HL-60 (cell line): Measurements from ENCODE around the gene MTMR4.
"Not testable (repeated sequence)": the region's sequence is repeated elsewhere in the genome, so short reads cannot be mapped to it uniquely, and the experiment has no call there.

Experiments used
- DNase-seq, 2 experiments: peaks; one replicate each; pipeline ENCODE4 v3.0.0-alpha.2; 2010 to 2020; ENCODE audit warnings: low read depth in 1 of 2, low spot score in 1 of 2
- H3K27ac ChIP-seq: fragments of 250-450 bp; sonication (Bioruptor Pico); replicated peaks from 2 replicates; pipeline ENCODE4 v1.5.1; 2020; ENCODE audit warnings: mild to moderate bottlenecking, moderate library complexity
- H3K27me3 ChIP-seq: fragments of 250-450 bp; sonication (Bioruptor Pico); 2 replicates; pipeline ENCODE4 v1.5.1; 2021; ENCODE audit warnings: mild to moderate bottlenecking, moderate library complexity; ENCODE audit not compliant: insufficient read depth, poor library complexity, severe bottlenecking
- H3K4me3 ChIP-seq: replicated peaks from 2 replicates; pipeline ENCODE4 v1.5.1; 2011; ENCODE audit warnings: mild to moderate bottlenecking, control low read depth, low read length; ENCODE audit not compliant: insufficient read depth
- GABPA ChIP-seq: IDR thresholded peaks from 2 replicates; pipeline ENCODE4 v1.6.1; 2012; ENCODE audit warnings: low read depth
- POLR2AphosphoS5 ChIP-seq: IDR thresholded peaks from 2 replicates; pipeline ENCODE4 v1.6.1; 2012; ENCODE audit warnings: low read depth
- SPI1 ChIP-seq: IDR thresholded peaks from 2 replicates; pipeline ENCODE4 v1.6.1; 2012; ENCODE audit warnings: low read depth, mild to moderate bottlenecking, borderline replicate concordance
- TF ChIP-seq, protein P1 (sequence below): IDR thresholded peaks from one replicate; pipeline ENCODE4 v1.5.1; 2011; ENCODE audit warnings: low read length, control low read depth, inconsistent platforms; ENCODE audit not compliant: insufficient read depth
- TF ChIP-seq, protein P2 (sequence below): IDR thresholded peaks from 2 replicates; pipeline ENCODE4 v1.6.1; 2012; ENCODE audit warnings: low read depth; ENCODE audit not compliant: insufficient replicate concordance

Gene MTMR4

DNA sequence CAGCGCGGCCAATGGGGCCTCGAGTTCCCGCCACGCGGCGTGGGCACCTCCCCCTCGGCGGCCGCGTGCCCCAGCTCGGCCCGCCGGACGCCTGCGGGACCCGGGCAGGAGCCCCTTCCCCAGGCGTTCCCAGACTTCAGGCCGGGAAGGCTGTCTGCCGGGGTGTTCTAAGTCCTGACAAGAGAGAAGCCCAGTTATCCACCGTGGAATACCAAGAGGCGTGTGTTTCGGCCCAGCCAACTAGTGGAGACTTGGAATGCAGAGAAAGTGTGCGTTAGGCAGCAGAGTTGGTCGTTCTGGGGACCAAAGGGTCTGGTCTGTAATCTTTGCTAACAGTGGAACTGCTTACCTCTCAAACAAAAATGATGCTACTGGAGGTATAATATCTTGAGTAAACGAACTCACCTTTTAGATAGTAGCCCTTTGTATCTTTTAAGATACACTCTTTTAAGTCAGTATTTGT is 26.0 kb downstream of the MTMR4 start:
- DNase-seq = no peak
- no peaks in the 10 kb centered on the region for H3K27me3 ChIP-seq
- TF ChIP-seq, protein P1, sequence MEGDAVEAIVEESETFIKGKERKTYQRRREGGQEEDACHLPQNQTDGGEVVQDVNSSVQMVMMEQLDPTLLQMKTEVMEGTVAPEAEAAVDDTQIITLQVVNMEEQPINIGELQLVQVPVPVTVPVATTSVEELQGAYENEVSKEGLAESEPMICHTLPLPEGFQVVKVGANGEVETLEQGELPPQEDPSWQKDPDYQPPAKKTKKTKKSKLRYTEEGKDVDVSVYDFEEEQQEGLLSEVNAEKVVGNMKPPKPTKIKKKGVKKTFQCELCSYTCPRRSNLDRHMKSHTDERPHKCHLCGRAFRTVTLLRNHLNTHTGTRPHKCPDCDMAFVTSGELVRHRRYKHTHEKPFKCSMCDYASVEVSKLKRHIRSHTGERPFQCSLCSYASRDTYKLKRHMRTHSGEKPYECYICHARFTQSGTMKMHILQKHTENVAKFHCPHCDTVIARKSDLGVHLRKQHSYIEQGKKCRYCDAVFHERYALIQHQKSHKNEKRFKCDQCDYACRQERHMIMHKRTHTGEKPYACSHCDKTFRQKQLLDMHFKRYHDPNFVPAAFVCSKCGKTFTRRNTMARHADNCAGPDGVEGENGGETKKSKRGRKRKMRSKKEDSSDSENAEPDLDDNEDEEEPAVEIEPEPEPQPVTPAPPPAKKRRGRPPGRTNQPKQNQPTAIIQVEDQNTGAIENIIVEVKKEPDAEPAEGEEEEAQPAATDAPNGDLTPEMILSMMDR = no peak
- TF ChIP-seq POLR2AphosphoS5 (no peak), GABPA (no peak)
- TF ChIP-seq, protein P2, sequence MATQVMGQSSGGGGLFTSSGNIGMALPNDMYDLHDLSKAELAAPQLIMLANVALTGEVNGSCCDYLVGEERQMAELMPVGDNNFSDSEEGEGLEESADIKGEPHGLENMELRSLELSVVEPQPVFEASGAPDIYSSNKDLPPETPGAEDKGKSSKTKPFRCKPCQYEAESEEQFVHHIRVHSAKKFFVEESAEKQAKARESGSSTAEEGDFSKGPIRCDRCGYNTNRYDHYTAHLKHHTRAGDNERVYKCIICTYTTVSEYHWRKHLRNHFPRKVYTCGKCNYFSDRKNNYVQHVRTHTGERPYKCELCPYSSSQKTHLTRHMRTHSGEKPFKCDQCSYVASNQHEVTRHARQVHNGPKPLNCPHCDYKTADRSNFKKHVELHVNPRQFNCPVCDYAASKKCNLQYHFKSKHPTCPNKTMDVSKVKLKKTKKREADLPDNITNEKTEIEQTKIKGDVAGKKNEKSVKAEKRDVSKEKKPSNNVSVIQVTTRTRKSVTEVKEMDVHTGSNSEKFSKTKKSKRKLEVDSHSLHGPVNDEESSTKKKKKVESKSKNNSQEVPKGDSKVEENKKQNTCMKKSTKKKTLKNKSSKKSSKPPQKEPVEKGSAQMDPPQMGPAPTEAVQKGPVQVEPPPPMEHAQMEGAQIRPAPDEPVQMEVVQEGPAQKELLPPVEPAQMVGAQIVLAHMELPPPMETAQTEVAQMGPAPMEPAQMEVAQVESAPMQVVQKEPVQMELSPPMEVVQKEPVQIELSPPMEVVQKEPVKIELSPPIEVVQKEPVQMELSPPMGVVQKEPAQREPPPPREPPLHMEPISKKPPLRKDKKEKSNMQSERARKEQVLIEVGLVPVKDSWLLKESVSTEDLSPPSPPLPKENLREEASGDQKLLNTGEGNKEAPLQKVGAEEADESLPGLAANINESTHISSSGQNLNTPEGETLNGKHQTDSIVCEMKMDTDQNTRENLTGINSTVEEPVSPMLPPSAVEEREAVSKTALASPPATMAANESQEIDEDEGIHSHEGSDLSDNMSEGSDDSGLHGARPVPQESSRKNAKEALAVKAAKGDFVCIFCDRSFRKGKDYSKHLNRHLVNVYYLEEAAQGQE = no peak
- H3K27ac ChIP-seq = no peak overlapping the region
- H3K4me3 ChIP-seq = no peak overlapping the region

DNA sequence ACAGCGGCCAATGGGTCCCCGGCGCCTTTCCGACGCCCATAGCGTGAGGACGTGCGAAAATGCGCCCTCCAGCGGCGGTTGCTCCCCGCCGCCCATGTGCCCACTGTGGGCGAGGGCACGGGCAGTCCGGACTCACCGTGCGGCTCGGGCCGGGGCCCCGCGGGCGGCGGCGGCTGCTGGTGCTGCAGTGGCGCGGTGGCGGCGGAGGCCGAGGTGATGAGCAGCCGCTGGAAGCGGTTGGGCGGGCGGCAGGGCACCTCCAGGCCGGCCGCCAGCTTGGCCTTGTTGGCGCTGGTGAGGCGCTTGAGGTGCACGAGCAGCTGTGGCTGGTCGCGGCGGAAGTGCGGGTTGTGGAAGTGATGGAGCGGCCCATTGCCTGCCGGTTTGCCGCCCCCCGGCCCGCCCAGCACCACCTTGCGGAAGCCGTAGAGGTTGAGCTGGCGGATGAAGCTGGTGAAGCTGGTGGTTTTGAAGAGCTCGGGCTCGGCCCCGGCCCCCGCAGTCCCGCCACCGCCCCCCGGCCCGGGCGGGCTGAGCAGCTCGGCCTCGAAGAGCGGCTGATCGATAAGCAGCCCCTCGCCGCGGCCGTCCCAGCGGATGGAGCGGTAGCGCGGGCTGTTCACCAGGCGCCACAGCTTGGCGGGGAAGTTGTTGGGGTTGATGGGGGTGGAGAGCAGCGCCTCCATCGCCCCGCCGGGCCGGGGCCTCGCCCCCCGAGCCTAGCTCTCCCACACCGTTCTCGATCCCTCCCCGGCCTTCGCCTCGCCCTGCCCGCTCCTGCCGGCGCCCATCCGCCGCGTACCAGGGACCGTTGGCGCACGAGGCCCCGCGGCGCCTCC is 26.6 kb downstream of the MTMR4 start, which contains the start of gene HSF5:
TSS of gene HSF5 (minus strand) at position 820 of the 839 bp plus-strand sequence. CDS start at position 686, 134 bp downstream.
- TF ChIP-seq GABPA = no peak
- TF ChIP-seq, protein P2 = no peak
- TF ChIP-seq, protein P1 = no peak
- TF ChIP-seq SPI1 = no peak
- no peak for TF ChIP-seq POLR2AphosphoS5
- no peaks in the 10 kb centered on the region for H3K27me3 ChIP-seq
- no peak for DNase-seq
- H3K27ac ChIP-seq = no peak within 1 kb of the TSS
- H3K4me3 ChIP-seq = no peak within 1 kb of the TSS

DNA sequence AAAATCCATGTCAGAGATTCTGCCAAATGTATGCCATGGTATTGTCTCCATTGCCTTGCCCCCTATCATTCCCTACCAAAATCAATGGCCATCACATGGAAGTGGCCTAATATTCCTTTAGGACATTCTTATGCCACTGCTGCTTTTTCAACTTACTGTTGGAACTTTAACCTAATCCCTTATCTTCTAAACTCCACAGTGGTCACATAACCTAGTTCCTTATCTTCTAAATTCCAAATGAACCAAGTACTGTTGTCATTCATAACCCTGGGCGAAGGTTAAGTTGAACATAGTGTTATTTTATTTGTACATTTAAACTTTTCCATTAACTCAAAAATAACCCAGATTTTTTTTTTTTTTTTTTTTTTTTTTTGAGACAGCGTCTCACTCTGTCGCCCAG is 29.8 kb downstream of the MTMR4 start:
- no peak for DNase-seq
- H3K27me3 ChIP-seq = no peaks in the 10 kb centered on the region
- no peak overlapping the region for H3K27ac ChIP-seq
- no peak overlapping the region for H3K4me3 ChIP-seq
- TF ChIP-seq, protein P2 = no peak
- no peak for TF ChIP-seq SPI1
- no peak for TF ChIP-seq POLR2AphosphoS5
- TF ChIP-seq, protein P1 = no peak
- TF ChIP-seq GABPA = no peak

DNA sequence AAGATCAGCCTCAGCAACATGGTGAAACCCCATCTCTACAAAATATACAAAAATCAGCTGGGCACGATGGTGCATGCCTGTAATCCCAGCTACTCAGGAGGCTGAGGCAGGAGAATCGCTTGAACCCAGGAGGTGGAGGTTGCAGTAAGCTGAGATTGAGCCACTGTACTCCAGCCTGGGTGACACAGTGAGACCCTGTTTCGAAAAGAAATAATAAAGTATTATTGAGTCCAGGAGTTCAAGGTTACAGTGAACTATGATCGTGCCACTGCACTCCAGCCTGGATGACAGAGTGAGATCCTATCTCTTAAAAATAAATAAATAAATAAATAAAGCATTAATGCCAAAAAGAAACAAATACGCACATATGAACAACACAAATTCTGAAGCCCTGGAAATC is 32.6 kb downstream of the MTMR4 start:
- DNase-seq, H3K27ac ChIP-seq, H3K4me3 ChIP-seq, H3K27me3 ChIP-seq: not testable (repeated sequence)
